A549 (cell line): ENCODE measurements around the gene KRT79. TPM values are rescaled to one million over a fixed set of nuclear protein-coding genes. Genes with fewer than 3 reads are reported as not detected.

Experiments used
- ATAC-seq, 2 experiments: fragments of 200-7000 bp in 1 of 2; fragments of >200 bp in 1 of 2; cut with Nextera tagmentation in 1 of 2; cut with Tn5 transposase in 1 of 2; 3 replicates each; pipeline versions ENCODE4 v1.8.0 to v1.9.1; 2018 to 2020; ENCODE audit warnings: mild to moderate bottlenecking in 1 of 2, moderate library complexity in 1 of 2
- CTCF ChIA-PET: fragments of 300-600 bp; sonication (Branson Sonifier 250); formaldehyde crosslinking; extraction: SDS; loops from one replicate; lab custom pipeline; 2021; ENCODE audit warnings: antibody characterized with exemption, inconsistent platforms; lab: Yijun Ruan, JAX
- POLR2A ChIA-PET: fragments of 350-600 bp; formaldehyde crosslinking; extraction: SDS; loops from one replicate; lab custom pipeline; 2021; ENCODE audit warnings: antibody characterized with exemption, inconsistent platforms; lab: Yijun Ruan, JAX
- DNase-seq, 2 experiments: peaks; one replicate each; pipeline versions ENCODE4 v3.0.0 to v3.0.0-alpha.2; 2011 to 2016; ENCODE audit warnings: low read depth in 1 of 2, low spot score in 1 of 2
- FAIRE-seq: peaks from 2 replicates; lab custom pipeline; 2011; peaks lifted over from hg19 to GRCh38; lab: Jason Lieb, UNC
- H3K27ac ChIP-seq, 2 experiments: fragments of >200 bp; sonication (Bioruptor Twin); formaldehyde crosslinking; 3 replicates each; pipeline ENCODE4 v1.5.1; 2016 to 2017
- H3K4me1 ChIP-seq: fragments of >200 bp; sonication (Bioruptor Twin); formaldehyde crosslinking; 3 replicates; pipeline ENCODE4 v1.6.1; 2016
- H3K4me2 ChIP-seq: fragments of >200 bp; sonication (Bioruptor Twin); formaldehyde crosslinking; 3 replicates; pipeline ENCODE4 v1.6.1; 2016
- H3K4me3 ChIP-seq: fragments of >200 bp; sonication (Bioruptor Twin); formaldehyde crosslinking; 3 replicates; pipeline ENCODE4 v1.5.1; 2016
- H3K9me3 ChIP-seq: fragments of >200 bp; sonication (Bioruptor Twin); formaldehyde crosslinking; 3 replicates; pipeline ENCODE4 v1.6.1; 2016
- CEBPB ChIP-seq, 2 experiments: fragments of >200 bp in 1 of 2; sonication (Bioruptor Twin) in 1 of 2; formaldehyde crosslinking in 1 of 2; IDR thresholded peaks; 2 replicates each; pipeline ENCODE4 v1.6.1; 2012 to 2016
- CHD4 ChIP-seq: fragments of 200-600 bp; sonication (generic); IDR thresholded peaks from 2 replicates; pipeline ENCODE4 v1.6.1; 2016; ENCODE audit warnings: antibody characterized with exemption, mild to moderate bottlenecking, borderline replicate concordance
- CTCF ChIP-seq: fragments of >200 bp; sonication (Bioruptor Twin); formaldehyde crosslinking; IDR thresholded peaks from 3 replicates; pipeline ENCODE4 v1.5.1; 2016
- E2F6 ChIP-seq: IDR thresholded peaks from 2 replicates; pipeline ENCODE4 v1.6.1; 2012; ENCODE audit warnings: low read depth, borderline replicate concordance
- EHF ChIP-seq: fragments of 250-450 bp; sonication (Bioruptor Pico); IDR thresholded peaks from 2 replicates; pipeline ENCODE4 v1.5.0; 2020; ENCODE audit warnings: mild to moderate bottlenecking
- EHMT2 ChIP-seq: fragments of 200-600 bp; sonication (generic); IDR thresholded peaks from 2 replicates; pipeline ENCODE4 v1.6.1; 2016; ENCODE audit warnings: antibody characterized with exemption, low read depth, mild to moderate bottlenecking, moderate library complexity
- ELK1 ChIP-seq: fragments of 150-350 bp; IDR thresholded peaks from 2 replicates; pipeline ENCODE4 v1.6.1; 2014; ENCODE audit warnings: low read depth, mild to moderate bottlenecking, low read length
- EP300 ChIP-seq, 2 experiments: fragments of >200 bp; sonication (Bioruptor Twin); formaldehyde crosslinking; IDR thresholded peaks; 2 replicates in 1 of 2; 3 replicates in 1 of 2; pipeline ENCODE4 v1.6.1; 2016 to 2017
- FOSB ChIP-seq: fragments of 250-450 bp; sonication (Bioruptor Pico); IDR thresholded peaks from 2 replicates; pipeline ENCODE4 v1.5.0; 2020; ENCODE audit warnings: mild to moderate bottlenecking, moderate library complexity
- HDAC2 ChIP-seq: fragments of 200-600 bp; sonication (generic); IDR thresholded peaks from 2 replicates; pipeline ENCODE4 v1.6.1; 2016
- HOXA7 ChIP-seq: fragments of 250-450 bp; sonication (Bioruptor Pico); IDR thresholded peaks from 2 replicates; pipeline ENCODE4 v1.5.0; 2020; ENCODE audit warnings: mild to moderate bottlenecking, moderate library complexity
- HOXB5 ChIP-seq: fragments of 250-450 bp; sonication (Bioruptor Pico); IDR thresholded peaks from 2 replicates; pipeline ENCODE4 v1.5.0; 2020; ENCODE audit warnings: mild to moderate bottlenecking, moderate library complexity
- JUNB ChIP-seq: fragments of >200 bp; sonication (Bioruptor Twin); formaldehyde crosslinking; IDR thresholded peaks from 2 replicates; pipeline ENCODE4 v1.6.1; 2016
- MAFK ChIP-seq: fragments of 450-650 bp; IDR thresholded peaks from 2 replicates; pipeline ENCODE4 v1.6.1; 2014; ENCODE audit not compliant: partially characterized antibody
- MAX ChIP-seq: IDR thresholded peaks from 2 replicates; pipeline ENCODE4 v1.6.1; 2012
- MYC ChIP-seq: IDR thresholded peaks from 2 replicates; pipeline ENCODE4 v1.6.1; 2012; ENCODE audit warnings: mild to moderate bottlenecking, inconsistent platforms, low read length, improper control_type of control experiment, borderline replicate concordance
- PHF8 ChIP-seq: fragments of 200-600 bp; sonication (generic); IDR thresholded peaks from 2 replicates; pipeline ENCODE4 v1.6.1; 2016; ENCODE audit warnings: low read depth, mild to moderate bottlenecking, antibody characterized with exemption, moderate library complexity, borderline replicate concordance
- POLR2AphosphoS2 ChIP-seq: conservative IDR thresholded peaks from 2 replicates; pipeline ENCODE4 v1.6.1; 2012; ENCODE audit warnings: low read length, improper control_type of control experiment, inconsistent platforms
- REST ChIP-seq: fragments of 200-600 bp; sonication (generic); IDR thresholded peaks from 2 replicates; pipeline ENCODE4 v1.6.1; 2016; ENCODE audit warnings: antibody characterized with exemption, mild to moderate bottlenecking, moderate library complexity
- ZNF302 ChIP-seq: fragments of 250-450 bp; sonication (Bioruptor Pico); IDR thresholded peaks from 2 replicates; pipeline ENCODE4 v1.9.0; 2021; ENCODE audit warnings: inconsistent platforms, mild to moderate bottlenecking, moderate library complexity
- ZSCAN20 ChIP-seq: fragments of 250-450 bp; sonication (Bioruptor Pico); IDR thresholded peaks from 2 replicates; pipeline ENCODE4 v1.8.0; 2022; ENCODE audit warnings: mild to moderate bottlenecking, moderate library complexity
- WGBS: methylation state at CpG from one replicate; pipeline ENCODE4 v1.1.6; 2017; ENCODE audit errors: missing lambda C conversion rate; 5-methylcytosine and 5-hydroxymethylcytosine counted together
- polyA plus RNA-seq, 4 experiments: library from polyadenylated mRNA; depleted of rRNA in 3 of 4; stranded (reverse); fragments of >200 nt; fragmentation: RNase III in 1 of 4; extraction: RNeasy Plus Mini Kit Qiagen cat#74134 plus additional on column Dnase treatment in 1 of 4; gene quantifications; 2 replicates in 3 of 4; 3 replicates in 1 of 4; pipeline ENCODE4 v1.2.3, GENCODE V29; 2011 to 2017
- TF ChIP-seq, protein P1 (sequence below): fragments of >200 bp; sonication (Bioruptor Twin); formaldehyde crosslinking; IDR thresholded peaks from 2 replicates; pipeline ENCODE4 v1.6.1; 2016

Gene KRT79
- polyA plus RNA-seq, 2 of the 4 experiments (the other 2 are of a cell fraction) = 0.05 TPM; not detected in 1

- TF ChIP-seq ELK1 (no peak), HDAC2 (no peak), POLR2AphosphoS2 (no peak), HOXB5 (no peak), JUNB (no peak), ZSCAN20 (no peak)
- TF ChIP-seq, all 56 proteins: peak for 3
Observed at GRCh38 chr12:52878507-52879393, 44.6 kb upstream of the KRT79 start (continued).

DNA sequence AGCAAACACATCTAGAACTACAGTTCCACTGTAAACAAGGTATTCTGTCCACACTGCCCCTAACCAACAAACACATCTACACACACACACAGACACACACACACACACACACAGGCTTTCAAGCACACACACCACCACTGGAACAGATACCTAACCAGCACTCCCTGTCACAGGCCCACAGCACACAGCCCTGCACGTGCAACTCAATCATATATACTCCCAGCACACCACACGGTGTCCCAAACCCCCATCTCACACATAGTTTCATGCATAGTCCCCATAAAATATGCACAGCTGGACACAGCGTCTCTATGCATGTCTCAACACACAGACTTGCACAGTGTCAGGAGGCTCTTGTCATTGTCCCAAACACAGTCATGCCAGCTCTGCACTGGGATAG is 43.1 kb upstream of the KRT79 start:
- ChIA-PET CTCF (interaction anchor here (0.7 to 25.7 kb wide), 18 partner anchors 8 to 855 kb away, joined by 3 to 1736 read pairs (median 5); partner anchors contain the start of genes KRT8, KRT84 and KRT85), POLR2A (no interaction called here)
- H3K4me1 ChIP-seq = peaks cover 76% of the 10 kb centered on the region
- no peak for ATAC-seq
- FAIRE-seq = no peak
- H3K4me2 ChIP-seq = no peak overlapping the region
- WGBS = 83% methylated on average over 3 of the region's 3 CpGs
- TF ChIP-seq CTCF = no peak
- TF ChIP-seq JUNB = no peak
- TF ChIP-seq REST = no peak
- no peak for TF ChIP-seq PHF8
- TF ChIP-seq MYC = no peak
- no peak for TF ChIP-seq CHD4
- TF ChIP-seq HOXA7 = no peak
- TF ChIP-seq ZNF302 = no peak
- TF ChIP-seq CEBPB (IDR thresholded peaks at IDR 0.05) = no peak
- TF ChIP-seq MAFK = no peak
- TF ChIP-seq EHF (CRISPR knock-in tag) = no peak
- TF ChIP-seq EP300 (IDR thresholded peaks at IDR 0.05) = no peak
- no peak for TF ChIP-seq E2F6
- no peak for TF ChIP-seq FOSB (CRISPR knock-in tag)
- TF ChIP-seq, protein P1, sequence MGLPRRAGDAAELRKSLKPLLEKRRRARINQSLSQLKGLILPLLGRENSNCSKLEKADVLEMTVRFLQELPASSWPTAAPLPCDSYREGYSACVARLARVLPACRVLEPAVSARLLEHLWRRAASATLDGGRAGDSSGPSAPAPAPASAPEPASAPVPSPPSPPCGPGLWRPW = no peak
- TF ChIP-seq HOXB5 = no peak
- no peak for TF ChIP-seq EHMT2
- no peak for TF ChIP-seq MAX
- TF ChIP-seq, all 56 proteins: peak for 0
- Histone ChIP-seq H3K9me3 (no peaks in the 10 kb centered on the region), H3K27ac (peak overlapping the region; percentile 94 to 97), H3K4me3 (no peak overlapping the region)
- DNase-seq = peak in 1 of 2 experiments; percentile 35
